ENCODE measurements around the gene RBMS3.
"Not testable (repeated sequence)": the region's sequence is repeated elsewhere in the genome, so short reads cannot be mapped to it uniquely, and the experiment has no call there.

RBMS3 gene

GRCh38 chr3:29618395-29619282 lies 337.8 kb downstream of the RBMS3 start:
- DNase-seq (ENCODE audit: low spot score), result no peak

GRCh38 chr3:29619676-29620075 lies 338.8 kb downstream of the RBMS3 start:
- no peak for DNase-seq (ENCODE audit: low spot score)

GRCh38 chr3:29627136-29628117 lies 346.6 kb downstream of the RBMS3 start:
- no peak for DNase-seq (ENCODE audit: low spot score)

- DNase-seq (ENCODE audit: low spot score), result no peak
Measured at GRCh38 chr3:29628795-29629194, 347.9 kb downstream of the RBMS3 start.

- no peak for DNase-seq (ENCODE audit: low spot score)
Measured at GRCh38 chr3:29635888-29636287, 355.0 kb downstream of the RBMS3 start.

GRCh38 chr3:29637068-29637467 lies 356.2 kb downstream of the RBMS3 start:
- no peak for DNase-seq (ENCODE audit: low spot score)

GRCh38 chr3:29639578-29640290 lies 358.9 kb downstream of the RBMS3 start:
- DNase-seq (ENCODE audit: low spot score), result no peak

- DNase-seq (ENCODE audit: low spot score), result no peak
Measured at GRCh38 chr3:29642393-29643033, 361.6 kb downstream of the RBMS3 start.

- no peak for DNase-seq (ENCODE audit: low spot score)
Measured at GRCh38 chr3:29643034-29643425, 362.2 kb downstream of the RBMS3 start.

- DNase-seq (ENCODE audit: low spot score), result no peak
Measured at GRCh38 chr3:29644261-29644660, 363.4 kb downstream of the RBMS3 start.

GRCh38 chr3:29644956-29645636 lies 364.2 kb downstream of the RBMS3 start:
- DNase-seq (ENCODE audit: low spot score), result no peak

GRCh38 chr3:29646043-29646442 lies 365.2 kb downstream of the RBMS3 start:
- no peak for DNase-seq (ENCODE audit: low spot score)

- peak; percentile 29 for DNase-seq (ENCODE audit: low spot score)
Measured at GRCh38 chr3:29649815-29650547, 369.1 kb downstream of the RBMS3 start.

- DNase-seq (ENCODE audit: low spot score), result no peak
Measured at GRCh38 chr3:29653680-29654079, 372.8 kb downstream of the RBMS3 start.

GRCh38 chr3:29655015-29655747 lies 374.3 kb downstream of the RBMS3 start:
- no peak for DNase-seq (ENCODE audit: low spot score)

GRCh38 chr3:29665688-29666087 lies 384.8 kb downstream of the RBMS3 start:
- no peak for DNase-seq (ENCODE audit: low spot score)

- no peak for DNase-seq (ENCODE audit: low spot score)
Measured at GRCh38 chr3:29668233-29668632, 387.4 kb downstream of the RBMS3 start.

- DNase-seq (ENCODE audit: low spot score), result no peak
Measured at GRCh38 chr3:29668728-29669127, 387.9 kb downstream of the RBMS3 start.

GRCh38 chr3:29670476-29670875 lies 389.6 kb downstream of the RBMS3 start:
- DNase-seq (ENCODE audit: low spot score), result not testable (repeated sequence)

- no peak for DNase-seq (ENCODE audit: low spot score)
Measured at GRCh38 chr3:29677421-29677820, 396.6 kb downstream of the RBMS3 start.

Measured in hepatic stellate cell (primary cell).